Neural cell (in vitro differentiated cells): ENCODE results near the gene MBNL3. TPM values are rescaled to one million over a fixed set of nuclear protein-coding genes. Genes with fewer than 3 reads are reported as not detected.

Experiments used
- H2AFZ ChIP-seq: fragments of 200-600, 300-800 bp; sonication (generic), shearing (Covaris generic); 2 replicates; pipeline ENCODE4 v1.6.0; 2014; ENCODE audit warnings: low read depth, mild to moderate bottlenecking, antibody characterized with exemption, low read length, moderate library complexity
- H3F3A ChIP-seq: fragments of 200-600 bp; shearing (Covaris generic); 2 replicates; pipeline ENCODE4 v1.6.1; 2016; ENCODE audit warnings: mild to moderate bottlenecking, moderate library complexity, mixed read lengths, antibody characterized with exemption, low read length; ENCODE audit not compliant: insufficient read depth, poor library complexity, severe bottlenecking
- H3K27ac ChIP-seq: fragments of 200-600, 300-800 bp; sonication (generic), shearing (Covaris generic); 2 replicates; pipeline ENCODE4 v1.5.1; 2014; ENCODE audit warnings: mild to moderate bottlenecking, low read length, moderate library complexity
- H3K27me3 ChIP-seq: fragments of 300-800, 200-600 bp; sonication (generic), shearing (Covaris generic); 2 replicates; pipeline ENCODE4 v1.6.0; 2014; ENCODE audit warnings: mild to moderate bottlenecking, low read depth, low read length, moderate library complexity; ENCODE audit not compliant: insufficient read depth
- H3K36me3 ChIP-seq: fragments of 300-800, 200-600 bp; sonication (generic), shearing (Covaris generic); 2 replicates; pipeline ENCODE4 v1.5.1; 2014; ENCODE audit warnings: mild to moderate bottlenecking, antibody characterized with exemption, low read length, moderate library complexity; ENCODE audit not compliant: insufficient read depth
- H3K4me2 ChIP-seq: fragments of 300-800, 200-600 bp; sonication (generic), shearing (Covaris generic); 2 replicates; pipeline ENCODE4 v1.6.0; 2014; ENCODE audit warnings: mild to moderate bottlenecking, low read length
- H3K4me3 ChIP-seq: fragments of 300-800, 200-600 bp; sonication (generic), shearing (Covaris generic); 2 replicates; pipeline ENCODE4 v1.5.1; 2014; ENCODE audit warnings: mild to moderate bottlenecking, low read length, moderate library complexity
- H3K79me2 ChIP-seq: fragments of 200-600 bp; shearing (Covaris generic); replicated peaks from 2 replicates; pipeline ENCODE4 v1.6.0; 2014; ENCODE audit warnings: mild to moderate bottlenecking, low read length, moderate library complexity; ENCODE audit not compliant: insufficient read depth
- H3K9ac ChIP-seq: fragments of 300-800, 200-600 bp; sonication (generic), shearing (Covaris generic); 2 replicates; pipeline ENCODE4 v1.6.1; 2016; ENCODE audit warnings: mild to moderate bottlenecking, low read length, mixed read lengths
- H3K9me2 ChIP-seq: fragments of 200-600 bp; shearing (Covaris generic); 2 replicates; pipeline ENCODE4 v1.6.1; 2016; ENCODE audit warnings: mild to moderate bottlenecking, low read length, mixed read lengths; ENCODE audit not compliant: insufficient read depth
- H3K9me3 ChIP-seq: fragments of 200-600, 300-800 bp; sonication (generic), shearing (Covaris generic); 2 replicates; pipeline ENCODE4 v1.6.1; 2016; ENCODE audit warnings: mild to moderate bottlenecking, mixed run types, low read length, moderate library complexity, mixed read lengths
- H4K20me1 ChIP-seq: fragments of 200-600 bp; shearing (Covaris generic); 2 replicates; pipeline ENCODE4 v1.6.1; 2016; ENCODE audit warnings: mild to moderate bottlenecking, mixed run types; ENCODE audit not compliant: insufficient read depth
- EP300 ChIP-seq: fragments of 450-650 bp; conservative IDR thresholded peaks from 2 replicates; pipeline ENCODE4 v1.6.1; 2014; ENCODE audit warnings: antibody characterized with exemption, mild to moderate bottlenecking, moderate library complexity; ENCODE audit not compliant: poor library complexity, severe bottlenecking
- EZH2 ChIP-seq: fragments of 200-600, 300-800 bp; shearing (Covaris generic), sonication (generic); IDR thresholded peaks from 2 replicates; pipeline ENCODE4 v1.6.1; 2014; ENCODE audit warnings: antibody characterized with exemption, low read length, borderline replicate concordance, mild to moderate bottlenecking; ENCODE audit not compliant: insufficient read depth, poor library complexity, severe bottlenecking
- MXI1 ChIP-seq: fragments of 450-650 bp; conservative IDR thresholded peaks from 2 replicates; pipeline ENCODE4 v1.6.1; 2014; ENCODE audit warnings: antibody characterized with exemption, mild to moderate bottlenecking; ENCODE audit not compliant: poor library complexity, severe bottlenecking
- POLR2AphosphoS5 ChIP-seq: IDR thresholded peaks from 2 replicates; pipeline ENCODE4 v1.6.1; 2012
- RAD21 ChIP-seq: fragments of 450-650 bp; conservative IDR thresholded peaks from 2 replicates; pipeline ENCODE4 v1.6.1; 2014; ENCODE audit warnings: antibody characterized with exemption, mild to moderate bottlenecking, moderate library complexity
- SMC3 ChIP-seq: fragments of 450-650 bp; conservative IDR thresholded peaks from 2 replicates; pipeline ENCODE4 v1.6.1; 2014; ENCODE audit warnings: antibody characterized with exemption, mild to moderate bottlenecking, moderate library complexity; ENCODE audit not compliant: poor library complexity
- TAF1 ChIP-seq: IDR thresholded peaks from 2 replicates; pipeline ENCODE4 v1.6.1; 2012; ENCODE audit warnings: low read depth
- polyA plus RNA-seq: library from polyadenylated mRNA; depleted of rRNA; stranded (reverse); fragments of >200 nt; gene quantifications from 2 replicates; pipeline ENCODE4 v1.2.3, GENCODE V29; 2014
- TF ChIP-seq, protein P1 (sequence below): fragments of 450-650 bp; IDR thresholded peaks from 2 replicates; pipeline ENCODE4 v1.5.1; 2014; ENCODE audit warnings: antibody characterized with exemption, mild to moderate bottlenecking, moderate library complexity; ENCODE audit not compliant: poor library complexity, severe bottlenecking
- TF ChIP-seq, protein P2 (sequence below): IDR thresholded peaks from 2 replicates; pipeline ENCODE4 v1.6.1; 2012; ENCODE audit warnings: borderline replicate concordance

MBNL3 gene
- polyA plus RNA-seq, 1 donor from 2014 or later = 0.09 TPM

DNA sequence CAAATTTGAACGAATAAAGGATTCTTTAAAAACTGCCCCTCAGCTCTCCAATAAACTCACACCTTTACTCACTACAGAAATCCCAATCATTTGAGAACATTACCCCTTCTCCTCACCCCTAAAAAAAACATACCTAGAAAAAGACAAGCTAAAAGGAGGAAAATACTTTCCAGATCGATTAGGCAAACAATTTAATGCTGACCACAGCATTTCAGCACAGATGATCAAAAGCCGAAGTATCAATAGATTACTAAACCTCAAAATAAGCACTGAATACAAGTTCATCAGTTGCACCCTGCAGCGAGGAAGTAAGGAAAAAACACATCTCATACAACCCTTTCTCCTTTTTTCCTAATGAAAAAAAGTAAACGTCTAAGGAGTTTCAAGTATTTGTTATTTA lies 65.5 kb downstream of the MBNL3 start:
- Histone ChIP-seq H3K9me3 (no peaks in the 10 kb centered on the region), H3F3A (no peaks in the 10 kb centered on the region), H3K4me3 (no peak overlapping the region), H3K9me2 (no peaks in the 10 kb centered on the region), H3K27ac (no peak overlapping the region), H4K20me1 (no peaks in the 10 kb centered on the region), H3K27me3 (no peaks in the 10 kb centered on the region), H3K79me2 (no peaks in the 10 kb centered on the region), H2AFZ (no peak overlapping the region), H3K4me2 (no peak overlapping the region), H3K36me3 (no peaks in the 10 kb centered on the region), H3K9ac (no peak overlapping the region)
- TF ChIP-seq SMC3 (no peak), RAD21 (no peak), EZH2 (no peak), TAF1 (no peak), POLR2AphosphoS5 (no peak), MXI1 (no peak), EP300 (no peak)
- TF ChIP-seq, protein P1, sequence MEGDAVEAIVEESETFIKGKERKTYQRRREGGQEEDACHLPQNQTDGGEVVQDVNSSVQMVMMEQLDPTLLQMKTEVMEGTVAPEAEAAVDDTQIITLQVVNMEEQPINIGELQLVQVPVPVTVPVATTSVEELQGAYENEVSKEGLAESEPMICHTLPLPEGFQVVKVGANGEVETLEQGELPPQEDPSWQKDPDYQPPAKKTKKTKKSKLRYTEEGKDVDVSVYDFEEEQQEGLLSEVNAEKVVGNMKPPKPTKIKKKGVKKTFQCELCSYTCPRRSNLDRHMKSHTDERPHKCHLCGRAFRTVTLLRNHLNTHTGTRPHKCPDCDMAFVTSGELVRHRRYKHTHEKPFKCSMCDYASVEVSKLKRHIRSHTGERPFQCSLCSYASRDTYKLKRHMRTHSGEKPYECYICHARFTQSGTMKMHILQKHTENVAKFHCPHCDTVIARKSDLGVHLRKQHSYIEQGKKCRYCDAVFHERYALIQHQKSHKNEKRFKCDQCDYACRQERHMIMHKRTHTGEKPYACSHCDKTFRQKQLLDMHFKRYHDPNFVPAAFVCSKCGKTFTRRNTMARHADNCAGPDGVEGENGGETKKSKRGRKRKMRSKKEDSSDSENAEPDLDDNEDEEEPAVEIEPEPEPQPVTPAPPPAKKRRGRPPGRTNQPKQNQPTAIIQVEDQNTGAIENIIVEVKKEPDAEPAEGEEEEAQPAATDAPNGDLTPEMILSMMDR = no peak
- TF ChIP-seq, protein P2, sequence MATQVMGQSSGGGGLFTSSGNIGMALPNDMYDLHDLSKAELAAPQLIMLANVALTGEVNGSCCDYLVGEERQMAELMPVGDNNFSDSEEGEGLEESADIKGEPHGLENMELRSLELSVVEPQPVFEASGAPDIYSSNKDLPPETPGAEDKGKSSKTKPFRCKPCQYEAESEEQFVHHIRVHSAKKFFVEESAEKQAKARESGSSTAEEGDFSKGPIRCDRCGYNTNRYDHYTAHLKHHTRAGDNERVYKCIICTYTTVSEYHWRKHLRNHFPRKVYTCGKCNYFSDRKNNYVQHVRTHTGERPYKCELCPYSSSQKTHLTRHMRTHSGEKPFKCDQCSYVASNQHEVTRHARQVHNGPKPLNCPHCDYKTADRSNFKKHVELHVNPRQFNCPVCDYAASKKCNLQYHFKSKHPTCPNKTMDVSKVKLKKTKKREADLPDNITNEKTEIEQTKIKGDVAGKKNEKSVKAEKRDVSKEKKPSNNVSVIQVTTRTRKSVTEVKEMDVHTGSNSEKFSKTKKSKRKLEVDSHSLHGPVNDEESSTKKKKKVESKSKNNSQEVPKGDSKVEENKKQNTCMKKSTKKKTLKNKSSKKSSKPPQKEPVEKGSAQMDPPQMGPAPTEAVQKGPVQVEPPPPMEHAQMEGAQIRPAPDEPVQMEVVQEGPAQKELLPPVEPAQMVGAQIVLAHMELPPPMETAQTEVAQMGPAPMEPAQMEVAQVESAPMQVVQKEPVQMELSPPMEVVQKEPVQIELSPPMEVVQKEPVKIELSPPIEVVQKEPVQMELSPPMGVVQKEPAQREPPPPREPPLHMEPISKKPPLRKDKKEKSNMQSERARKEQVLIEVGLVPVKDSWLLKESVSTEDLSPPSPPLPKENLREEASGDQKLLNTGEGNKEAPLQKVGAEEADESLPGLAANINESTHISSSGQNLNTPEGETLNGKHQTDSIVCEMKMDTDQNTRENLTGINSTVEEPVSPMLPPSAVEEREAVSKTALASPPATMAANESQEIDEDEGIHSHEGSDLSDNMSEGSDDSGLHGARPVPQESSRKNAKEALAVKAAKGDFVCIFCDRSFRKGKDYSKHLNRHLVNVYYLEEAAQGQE = no peak

DNA sequence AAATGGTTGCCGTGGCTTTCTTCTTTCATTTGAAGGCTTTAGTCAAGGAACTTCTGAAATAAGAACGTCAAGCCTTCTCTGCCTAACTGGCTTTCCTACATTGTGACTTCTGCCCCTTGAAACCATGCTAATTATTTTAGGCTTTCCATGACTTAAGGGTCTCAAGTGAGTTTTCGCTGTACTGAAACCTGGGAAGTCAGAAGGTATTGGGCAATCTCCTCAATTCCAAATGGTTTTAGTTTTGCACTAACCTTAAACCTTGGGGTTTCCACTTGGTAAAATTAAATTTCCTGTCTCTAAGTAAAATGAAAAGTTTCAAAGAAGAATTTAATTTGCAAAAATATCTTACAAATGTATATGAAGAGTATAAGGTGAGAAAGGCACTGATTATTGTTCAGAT lies 73.8 kb downstream of the MBNL3 start:
- Histone ChIP-seq H3F3A (no peaks in the 10 kb centered on the region), H2AFZ (no peak overlapping the region), H3K9ac (no peak overlapping the region), H3K4me3 (no peak overlapping the region), H3K9me2 (no peaks in the 10 kb centered on the region), H4K20me1 (no peaks in the 10 kb centered on the region), H3K79me2 (no peaks in the 10 kb centered on the region), H3K27me3 (no peaks in the 10 kb centered on the region), H3K9me3 (no peaks in the 10 kb centered on the region), H3K4me2 (no peak overlapping the region), H3K36me3 (no peaks in the 10 kb centered on the region), H3K27ac (no peak overlapping the region)
- no peak for TF ChIP-seq SMC3
- no peak for TF ChIP-seq RAD21
- TF ChIP-seq, protein P1 = no peak
- TF ChIP-seq, protein P2 = no peak
- TF ChIP-seq EP300 = no peak
- TF ChIP-seq EZH2 = no peak
- TF ChIP-seq TAF1 = no peak
- TF ChIP-seq MXI1 = no peak
- TF ChIP-seq POLR2AphosphoS5 = no peak
